GM19035 (cell line): ENCODE results near the gene RALY.
"Not testable (repeated sequence)": the region's sequence is repeated elsewhere in the genome, so short reads cannot be mapped to it uniquely, and the experiment has no call there.

Experiments used
- ATAC-seq: cut with Tn5 transposase; IDR thresholded peaks from one replicate; pipeline ENCODE4 v1.9.1; 2021; ENCODE audit not compliant: unreplicated experiment

Gene RALY

GRCh38 chr20:34131491-34131890 lies 137.8 kb downstream of the RALY start:
- ATAC-seq, result no peak

GRCh38 chr20:34132491-34132890 lies 138.8 kb downstream of the RALY start:
- not testable (repeated sequence) for ATAC-seq

GRCh38 chr20:34132943-34133342 lies 139.2 kb downstream of the RALY start:
- ATAC-seq, result not testable (repeated sequence)

- not testable (repeated sequence) for ATAC-seq
These were observed 139.7 kb downstream of the RALY start for GRCh38 chr20:34133365-34133860.
